Endothelial cell of umbilical vein (primary cell): Measurements from ENCODE around the gene POLR2J2. TPM values are rescaled to one million over a fixed set of nuclear protein-coding genes. Genes with fewer than 3 reads are reported as not detected.
"Not testable (repeated sequence)": the region's sequence is repeated elsewhere in the genome, so short reads cannot be mapped to it uniquely, and the experiment has no call there.

Source experiments
- BruUV-seq: library from RNA; stranded (reverse); fragments of 400-500 nt; replicated peaks from 2 replicates; lab custom pipeline; 2021; lab: Mats Ljungman, UMichigan
- CTCF ChIA-PET: fragments of 300-600, 350-600 bp; sonication (Branson Sonifier 250); formaldehyde crosslinking; loops from one replicate; lab custom pipeline; 2021; ENCODE audit warnings: antibody characterized with exemption, inconsistent platforms; lab: Charles Lee
- POLR2A ChIA-PET: fragments of 300-600, 350-600 bp; sonication (Branson Sonifier 250); formaldehyde crosslinking; loops from one replicate; lab custom pipeline; 2021; ENCODE audit warnings: antibody characterized with exemption, inconsistent platforms; lab: Charles Lee
- DNase-seq: peaks from one replicate; pipeline ENCODE4 v3.0.0-alpha.2; 2011; ENCODE audit warnings: low read depth, low spot score
- FAIRE-seq: peaks from 2 replicates; lab custom pipeline; 2011; peaks lifted over from hg19 to GRCh38; lab: Jason Lieb, UNC
- H2AFZ ChIP-seq: 2 replicates; pipeline ENCODE4 v1.6.0; 2012; ENCODE audit warnings: low read depth, low read length, control low read depth, inconsistent platforms
- H3K27ac ChIP-seq: 2 replicates; pipeline ENCODE4 v1.5.1; 2011; ENCODE audit warnings: low read depth, mild to moderate bottlenecking, control low read depth, low read length, moderate library complexity; ENCODE audit not compliant: insufficient read depth
- H3K27me3 ChIP-seq, 2 experiments: 2 replicates each; pipeline versions ENCODE4 v1.6.0 to v1.6.1; 2011; ENCODE audit warnings: low read length in 2 of 2, mixed read lengths in 1 of 2; ENCODE audit not compliant: control insufficient read depth in 2 of 2, insufficient read depth in 2 of 2
- H3K36me3 ChIP-seq, 2 experiments: 2 replicates in 1 of 2; 3 replicates in 1 of 2; pipeline ENCODE4 v1.5.1; 2011; ENCODE audit warnings: low read length in 2 of 2, mild to moderate bottlenecking in 1 of 2, moderate library complexity in 1 of 2; ENCODE audit not compliant: control insufficient read depth in 2 of 2, insufficient read depth in 2 of 2; ENCODE audit errors: extremely low read depth in 1 of 2
- H3K4me1 ChIP-seq: 3 replicates; pipeline ENCODE4 v1.5.1; 2011; ENCODE audit warnings: mild to moderate bottlenecking, low read length; ENCODE audit not compliant: control insufficient read depth, insufficient read depth; ENCODE audit errors: extremely low read depth
- H3K4me2 ChIP-seq: 2 replicates; pipeline ENCODE4 v1.6.1; 2011; ENCODE audit warnings: low read length, control low read depth, mixed read lengths; ENCODE audit not compliant: insufficient read depth
- H3K4me3 ChIP-seq, 3 experiments: fragments of 200-600 bp in 1 of 3; sonication (generic), shearing (Covaris generic) in 1 of 3; replicated peaks in 1 of 3; 2 replicates each; pipeline ENCODE4 v1.5.1; 2011 to 2016; ENCODE audit warnings: control low read depth in 3 of 3, low read length in 3 of 3, mild to moderate bottlenecking in 2 of 3, inconsistent platforms in 1 of 3, low read depth in 1 of 3, moderate library complexity in 1 of 3; ENCODE audit not compliant: insufficient read depth in 1 of 3
- H3K79me2 ChIP-seq: 2 replicates; pipeline ENCODE4 v1.6.0; 2012; ENCODE audit warnings: low read length, inconsistent platforms; ENCODE audit not compliant: control insufficient read depth, insufficient read depth
- H3K9ac ChIP-seq: replicated peaks from 2 replicates; pipeline ENCODE3; 2011; ENCODE audit warnings: low read length, control low read depth; ENCODE audit not compliant: insufficient read depth; ENCODE audit errors: extremely low read depth
- H3K9me1 ChIP-seq: replicated peaks from 3 replicates; pipeline ENCODE4 v1.6.0; 2011; ENCODE audit warnings: mild to moderate bottlenecking, low read length; ENCODE audit not compliant: control insufficient read depth, insufficient read depth; ENCODE audit errors: extremely low read depth
- H3K9me3 ChIP-seq: replicated peaks from 2 replicates; pipeline ENCODE4 v1.5.1; 2012; ENCODE audit warnings: low read length, inconsistent platforms; ENCODE audit not compliant: control insufficient read depth, insufficient read depth
- H4K20me1 ChIP-seq: replicated peaks from 2 replicates; pipeline ENCODE3; 2011; ENCODE audit warnings: mild to moderate bottlenecking, low read length; ENCODE audit not compliant: control insufficient read depth, insufficient read depth; ENCODE audit errors: extremely low read depth
- dilution Hi-C: fragments of 300-500 bp; cut with MboI; formaldehyde crosslinking; loops from one replicate; pipeline ENCODE4 v1.15.0; 2019; ENCODE audit warnings: low sequenced_read_pairs; ENCODE audit not compliant: extremely low pct_ligation_motif_present
- intact Hi-C: fragments of 100-400 bp; cut with micrococcal nuclease; formaldehyde crosslinking; loops from one replicate; pipeline ENCODE4 v1.10.0; 2022
- polyA plus RNA-seq, 4 experiments: library from polyadenylated mRNA; depleted of rRNA in 3 of 4; stranded (reverse) in 3 of 4; unstranded in 1 of 4; fragments of >200 nt; gene quantifications; 2 replicates each; pipeline versions ENCODE4 v1.2.1 to v1.2.3, GENCODE V29; 2011 to 2012; ENCODE audit warnings: missing spikeins in 1 of 4
- total RNA-seq: library from RNA; stranded (reverse); gene quantifications from 2 replicates; pipeline ENCODE4 v1.2.3, GENCODE V29; 2021

POLR2J2 gene
- total and polyA plus RNA-seq, 2 donors (not counting 3 experiments of a cell fraction or from before 2014, with no cell fraction given), result 1.3 to 21.3 TPM

DNA sequence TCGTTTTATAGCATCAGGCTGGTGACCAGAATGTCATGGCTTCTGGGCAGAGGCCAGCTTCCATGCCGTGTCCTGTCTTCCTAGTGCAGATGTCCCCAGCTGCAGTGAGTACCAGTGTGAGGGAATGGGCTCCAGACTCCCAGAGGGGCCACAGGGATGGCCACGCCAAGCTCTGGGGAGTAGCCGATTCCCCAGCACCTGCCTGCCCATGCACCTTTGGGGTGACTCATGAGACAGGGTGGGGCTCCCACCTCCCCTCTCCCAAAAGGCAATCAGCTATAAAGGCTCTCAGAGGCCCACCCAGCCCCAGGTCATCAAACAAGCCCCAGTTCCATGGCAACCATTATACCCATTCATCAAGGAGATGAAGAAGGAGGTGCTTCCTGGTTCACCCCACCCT lies 21.5 kb downstream of the POLR2J2 start, which contains the start of gene SPDYE2B:
TSS of gene SPDYE2B (plus strand) at position 396 of the 400 bp plus-strand sequence. CDS start 2,030 bp downstream, outside the sequence.
- H4K20me1 ChIP-seq, BruUV-seq, DNase-seq, H3K79me2 ChIP-seq, H3K36me3 ChIP-seq, H3K27me3 ChIP-seq, CTCF ChIA-PET, H3K9me1 ChIP-seq, H3K9me3 ChIP-seq, H3K9ac ChIP-seq, H3K27ac ChIP-seq, dilution Hi-C loops, POLR2A ChIA-PET, H3K4me1 ChIP-seq, intact Hi-C loops, H3K4me2 ChIP-seq, FAIRE-seq, H3K4me3 ChIP-seq, H2AFZ ChIP-seq: not testable (repeated sequence)

DNA sequence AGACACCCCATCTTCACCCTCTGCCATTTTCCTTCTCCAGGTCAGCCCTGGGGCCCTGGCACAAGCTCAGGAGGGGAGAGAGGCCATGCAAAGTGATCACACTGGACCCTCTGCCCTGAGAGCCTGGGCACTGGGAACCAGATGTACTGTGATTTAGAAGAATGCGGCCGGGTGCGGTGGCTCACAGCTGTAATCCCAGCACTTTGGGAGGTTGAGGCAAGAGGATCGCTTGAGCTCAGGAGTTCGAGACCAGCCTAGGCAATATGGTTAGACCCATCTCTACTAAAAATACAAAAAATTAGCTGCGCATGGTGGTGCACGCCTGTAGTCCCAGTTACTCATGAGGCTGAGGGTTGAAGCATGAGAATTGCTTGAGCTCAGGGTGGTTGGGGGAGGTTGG lies 23.6 kb downstream of the POLR2J2 start:
- dilution Hi-C loops, result not testable (repeated sequence)

DNA sequence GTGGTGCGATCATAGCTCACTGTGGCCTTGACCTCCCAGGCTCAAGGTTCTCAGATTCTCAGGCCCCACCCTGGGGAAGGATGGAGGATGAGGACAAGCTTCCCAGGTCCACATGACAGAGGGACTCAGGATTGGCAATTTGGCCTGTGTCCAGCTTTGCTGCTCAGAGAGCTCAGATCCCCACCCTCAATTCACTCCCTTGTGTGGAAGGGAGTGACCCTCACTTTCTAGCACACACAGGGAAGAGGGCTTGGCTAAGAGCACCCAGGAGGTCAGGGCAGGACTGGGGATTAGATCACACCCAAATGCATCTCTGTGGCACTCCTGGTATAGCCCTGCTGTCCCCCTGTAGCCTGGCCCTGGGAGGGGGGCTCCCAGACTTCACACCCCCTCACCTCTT lies 28.1 kb downstream of the POLR2J2 start:
- H3K9ac ChIP-seq, H3K4me2 ChIP-seq, H3K9me1 ChIP-seq, H4K20me1 ChIP-seq, H3K79me2 ChIP-seq, H3K27me3 ChIP-seq, POLR2A ChIA-PET, H3K9me3 ChIP-seq, CTCF ChIA-PET, H3K4me3 ChIP-seq, DNase-seq, intact Hi-C loops, BruUV-seq, H3K27ac ChIP-seq, FAIRE-seq, H2AFZ ChIP-seq, H3K36me3 ChIP-seq, dilution Hi-C loops, H3K4me1 ChIP-seq: not testable (repeated sequence)

More for the DNA sequence above, 23.6 kb downstream of the POLR2J2 start:
- H4K20me1 ChIP-seq, BruUV-seq, H3K79me2 ChIP-seq, H3K9ac ChIP-seq, H3K4me2 ChIP-seq, H3K4me1 ChIP-seq, H3K36me3 ChIP-seq, CTCF ChIA-PET, intact Hi-C loops, H2AFZ ChIP-seq, H3K27me3 ChIP-seq, H3K27ac ChIP-seq, H3K9me1 ChIP-seq, POLR2A ChIA-PET, FAIRE-seq, H3K9me3 ChIP-seq, H3K4me3 ChIP-seq, DNase-seq: not testable (repeated sequence)

- DNase-seq, H3K4me1 ChIP-seq, H3K4me2 ChIP-seq, H3K9ac ChIP-seq, dilution Hi-C loops, H3K79me2 ChIP-seq, H2AFZ ChIP-seq, H3K4me3 ChIP-seq, H3K36me3 ChIP-seq, POLR2A ChIA-PET, H3K27ac ChIP-seq, H3K27me3 ChIP-seq, BruUV-seq, FAIRE-seq, H4K20me1 ChIP-seq, H3K9me3 ChIP-seq, H3K9me1 ChIP-seq, CTCF ChIA-PET, intact Hi-C loops: not testable (repeated sequence)
Measured at GRCh38 chr7:102642691-102643090, 28.8 kb downstream of the POLR2J2 start, which contains the start of gene UPK3BL1. Gene UPK3BL1, minus strand, starts transcription at chr7:102642791. Its CDS starts 50 bp downstream, at chr7:102642741.
